ENCODE results near the gene COX6B2.
A peak's percentile ranks its signal among the peaks of the same experiment; 100 is the strongest.

COX6B2 gene

GRCh38 chr19:55362174-55362989 lies 7.9 kb upstream of the COX6B2 start:
- no peak for DNase-seq

DNA sequence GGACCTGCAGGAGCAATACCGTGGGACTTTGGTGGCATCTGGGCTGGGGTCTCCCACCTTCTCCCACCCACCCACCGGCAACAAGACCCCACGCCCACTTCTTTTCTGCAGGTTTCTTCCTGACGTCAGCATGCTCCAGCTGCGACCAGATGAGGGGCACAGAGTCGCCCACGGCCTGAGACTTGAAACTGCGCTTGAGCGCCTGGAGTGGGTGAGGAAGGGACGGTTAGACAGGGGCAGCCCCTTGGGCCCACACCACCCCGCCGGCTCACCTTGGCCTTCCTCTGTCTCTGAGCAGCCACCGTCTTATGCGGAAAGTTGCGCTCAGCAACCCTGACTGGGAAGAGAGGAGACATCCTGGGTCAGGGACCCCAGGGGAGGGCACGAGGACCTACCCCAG lies 6.4 kb upstream of the COX6B2 start:
- no peak for DNase-seq

DNA sequence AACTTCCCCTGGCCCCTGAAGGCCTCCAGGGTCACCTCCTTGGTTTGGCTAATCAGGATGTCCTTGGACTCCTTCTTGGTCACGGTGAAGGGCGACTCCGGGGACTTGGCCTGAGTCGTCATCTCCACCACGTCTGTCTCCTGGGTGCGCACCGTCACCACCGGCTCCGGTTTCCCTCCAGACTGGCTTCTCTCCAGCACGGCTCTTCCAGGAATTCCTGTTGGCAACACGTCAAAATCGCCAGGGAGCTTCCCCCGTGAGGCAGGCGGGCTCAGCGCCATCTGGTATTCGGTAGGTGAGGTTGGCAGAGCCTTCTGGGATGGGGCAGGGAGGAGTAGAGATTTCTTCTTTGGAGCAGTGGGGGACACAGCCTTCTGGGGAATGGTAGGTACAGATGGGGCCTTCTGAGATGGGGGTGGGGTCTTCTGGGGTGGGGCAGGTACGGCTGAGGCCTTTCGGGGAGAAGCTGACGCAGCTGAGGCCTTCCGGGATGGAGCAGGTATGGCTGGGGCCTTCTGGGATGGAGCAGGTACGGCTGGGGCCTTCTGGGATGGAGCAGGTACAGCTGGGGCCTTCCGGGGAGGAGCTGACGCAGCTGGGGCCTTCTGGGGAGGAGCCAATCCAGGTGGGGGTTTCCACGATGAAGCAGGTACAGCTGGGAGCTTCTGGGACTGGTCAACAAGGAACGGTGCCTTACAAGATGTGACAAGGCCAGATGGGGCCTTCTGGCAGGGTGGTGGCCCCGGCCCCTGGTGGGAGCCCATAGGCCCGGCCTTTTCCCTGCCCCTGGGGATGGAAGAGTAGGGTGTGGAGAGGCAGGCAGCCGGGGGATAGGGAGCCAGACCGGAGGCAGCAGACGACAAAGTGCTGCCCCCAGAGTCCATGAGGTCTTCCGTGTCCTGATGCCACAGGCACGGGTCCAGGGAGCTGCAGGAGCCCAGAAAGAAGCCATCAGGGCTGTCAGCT lies 4.7 kb upstream of the COX6B2 start:
- no peak for DNase-seq

DNA sequence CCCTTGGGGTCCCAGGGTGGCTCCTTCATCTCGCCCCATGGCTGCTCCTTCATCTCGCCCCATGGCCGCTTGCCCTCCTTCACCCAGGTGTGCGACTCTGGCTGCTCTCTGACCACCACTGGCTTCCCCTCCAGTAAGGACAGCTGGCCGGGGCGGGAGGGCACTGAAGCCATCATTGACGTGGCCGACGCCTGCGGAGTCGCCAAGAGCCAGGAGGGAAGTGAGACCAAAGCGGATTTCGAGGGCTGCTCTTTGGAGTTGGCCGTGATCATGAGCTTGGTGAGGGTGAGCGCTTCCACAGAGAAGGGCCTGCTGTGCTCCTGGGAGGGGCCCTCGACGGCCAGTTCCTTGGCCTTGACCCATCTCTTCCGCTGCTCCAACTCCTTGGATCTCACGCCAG lies 4.0 kb upstream of the COX6B2 start:
- DNase-seq: no peak

DNA sequence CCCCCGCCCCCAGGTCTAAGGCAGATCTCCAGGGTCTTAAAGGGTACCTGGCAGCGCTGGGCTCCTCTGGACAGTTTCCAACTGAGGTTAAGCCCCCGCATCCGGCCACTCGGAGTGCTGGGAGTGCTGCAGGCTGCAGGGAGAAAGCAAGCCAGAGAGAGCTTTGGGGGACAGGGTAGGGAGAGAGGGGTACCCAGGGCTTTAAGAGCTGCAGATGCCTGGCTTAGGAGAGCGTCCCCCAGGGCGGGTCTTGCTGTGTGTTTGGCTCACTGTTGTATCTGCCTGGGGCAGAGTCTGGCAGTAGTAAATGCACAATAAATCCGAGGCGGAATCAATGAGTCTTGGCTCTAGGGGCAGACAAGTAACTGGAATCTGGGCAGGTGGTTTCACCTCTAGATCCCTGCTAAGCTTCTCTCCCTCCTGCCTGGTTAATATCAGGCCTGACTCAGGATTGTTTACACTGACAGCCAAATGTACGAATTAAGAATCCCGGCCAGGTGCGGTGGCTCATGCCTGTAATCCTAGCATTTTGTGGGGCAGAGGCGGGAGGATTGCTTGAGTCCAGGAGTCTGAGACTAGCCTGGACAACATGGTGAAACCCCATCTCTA lies 798 bp upstream of the COX6B2 start:
- DNase-seq: no peak

GRCh38 chr19:55353803-55354697 lies 469 bp downstream of the COX6B2 start:
- peak; percentile 86 for DNase-seq

DNA sequence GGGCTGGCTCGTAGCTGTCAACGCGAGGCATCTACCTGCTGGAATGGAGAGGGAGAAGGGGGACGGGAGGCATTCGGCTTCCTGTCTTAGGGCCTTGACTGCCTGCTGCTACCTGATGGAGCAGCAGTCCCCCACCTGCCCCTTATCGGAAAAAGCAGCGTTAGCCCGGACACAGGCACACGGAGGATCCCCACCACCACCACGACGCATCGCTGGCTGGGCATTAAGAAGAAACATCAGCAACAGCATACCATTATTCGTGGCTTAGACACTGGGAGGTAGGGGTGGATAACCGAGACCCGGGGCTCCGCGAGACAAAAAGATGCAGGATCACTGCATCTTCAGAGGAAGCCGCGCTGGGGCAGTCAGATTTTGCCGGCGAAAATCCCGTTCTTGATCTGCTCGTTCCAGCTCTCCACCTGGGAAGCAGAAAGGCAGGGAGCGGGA lies 1.1 kb downstream of the COX6B2 start:
- no peak for DNase-seq

DNA sequence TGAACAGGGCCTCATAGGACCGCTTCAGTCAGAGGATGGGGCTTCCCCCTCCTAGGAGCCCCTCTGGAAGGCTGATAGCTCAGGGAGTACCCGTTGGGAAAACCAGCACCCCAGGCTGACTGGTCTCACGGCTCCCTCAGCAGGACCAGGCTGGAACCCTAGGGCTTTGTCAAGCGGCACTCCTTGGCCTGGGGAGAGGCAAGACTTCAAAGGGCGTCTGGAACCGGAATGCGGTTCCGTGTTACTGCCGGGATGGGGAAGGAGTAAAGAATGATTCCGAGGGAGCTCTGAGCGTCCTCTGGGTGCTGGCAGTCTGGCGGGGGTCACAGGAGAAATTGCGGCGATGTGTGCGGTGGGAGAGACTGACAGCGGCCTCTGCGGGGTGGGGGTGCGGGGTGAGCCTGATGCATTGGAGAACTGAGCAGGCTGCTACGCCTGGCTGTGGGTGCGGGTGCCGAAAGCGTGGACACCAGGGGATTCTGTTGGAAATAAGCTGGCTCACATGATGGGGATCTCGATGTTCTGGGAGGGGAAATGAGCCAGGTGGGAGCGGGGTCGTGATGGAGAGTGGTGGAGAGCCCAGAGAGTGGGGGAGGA lies 1.9 kb downstream of the COX6B2 start:
- no peak for DNase-seq

DNA sequence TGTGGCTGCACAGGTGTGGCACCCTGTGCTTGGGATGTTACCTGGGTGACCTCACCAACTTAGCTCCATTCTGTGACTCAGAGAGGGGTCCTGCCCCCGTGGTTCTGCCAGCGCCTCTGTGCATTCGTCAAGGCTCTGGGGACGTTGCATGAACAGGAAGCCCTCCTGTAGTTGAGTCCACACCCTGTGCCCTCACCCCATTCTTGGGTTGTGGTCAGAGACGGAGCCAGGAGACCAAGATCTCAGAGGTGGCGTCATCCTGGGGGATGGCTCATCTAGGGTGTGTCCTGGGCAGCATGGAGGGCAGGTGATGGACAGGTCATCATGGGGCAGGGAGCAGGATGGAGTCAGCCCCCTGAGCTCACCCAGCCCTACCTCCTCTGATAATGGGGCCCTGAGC lies 2.5 kb downstream of the COX6B2 start:
- no peak for DNase-seq

DNA sequence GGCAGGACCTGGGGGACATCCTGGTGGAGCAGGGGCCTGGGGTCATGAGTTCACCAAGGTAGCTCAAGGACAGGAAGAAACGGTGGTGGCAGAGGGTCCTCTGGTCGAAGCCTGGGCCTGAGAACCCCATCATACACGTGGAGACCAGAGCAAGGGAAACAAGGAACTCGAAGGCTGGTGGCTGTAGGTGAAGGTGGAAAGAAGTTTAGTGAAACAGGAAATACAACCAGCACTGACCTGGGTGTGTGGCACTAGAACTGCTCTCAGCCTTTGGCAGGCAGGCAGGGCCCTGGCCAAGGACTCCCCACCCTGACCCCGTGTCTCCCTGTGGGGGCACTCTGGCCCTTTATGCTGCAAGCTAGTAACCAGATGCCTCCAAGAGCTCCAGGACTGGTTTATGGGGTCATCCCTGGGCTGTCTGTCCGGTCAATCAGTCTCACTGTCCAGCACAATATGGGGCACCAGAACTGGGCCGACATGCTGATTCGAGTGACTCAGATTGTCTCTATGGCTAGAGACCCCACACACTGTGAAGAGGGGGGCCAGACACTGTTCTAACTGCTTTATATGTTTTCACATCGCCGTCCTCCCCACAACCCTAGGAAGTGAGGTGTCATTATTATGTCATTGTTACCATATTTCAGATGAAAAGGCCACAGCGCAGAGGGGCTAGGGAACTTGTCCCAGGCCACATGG lies 3.8 kb downstream of the COX6B2 start:
- DNase-seq: no peak

- DNase-seq: no peak
Observed at GRCh38 chr19:55348317-55349034, 6.0 kb downstream of the COX6B2 start.

- no peak for DNase-seq
Observed at GRCh38 chr19:55347442-55348009, 7.0 kb downstream of the COX6B2 start.

DNA sequence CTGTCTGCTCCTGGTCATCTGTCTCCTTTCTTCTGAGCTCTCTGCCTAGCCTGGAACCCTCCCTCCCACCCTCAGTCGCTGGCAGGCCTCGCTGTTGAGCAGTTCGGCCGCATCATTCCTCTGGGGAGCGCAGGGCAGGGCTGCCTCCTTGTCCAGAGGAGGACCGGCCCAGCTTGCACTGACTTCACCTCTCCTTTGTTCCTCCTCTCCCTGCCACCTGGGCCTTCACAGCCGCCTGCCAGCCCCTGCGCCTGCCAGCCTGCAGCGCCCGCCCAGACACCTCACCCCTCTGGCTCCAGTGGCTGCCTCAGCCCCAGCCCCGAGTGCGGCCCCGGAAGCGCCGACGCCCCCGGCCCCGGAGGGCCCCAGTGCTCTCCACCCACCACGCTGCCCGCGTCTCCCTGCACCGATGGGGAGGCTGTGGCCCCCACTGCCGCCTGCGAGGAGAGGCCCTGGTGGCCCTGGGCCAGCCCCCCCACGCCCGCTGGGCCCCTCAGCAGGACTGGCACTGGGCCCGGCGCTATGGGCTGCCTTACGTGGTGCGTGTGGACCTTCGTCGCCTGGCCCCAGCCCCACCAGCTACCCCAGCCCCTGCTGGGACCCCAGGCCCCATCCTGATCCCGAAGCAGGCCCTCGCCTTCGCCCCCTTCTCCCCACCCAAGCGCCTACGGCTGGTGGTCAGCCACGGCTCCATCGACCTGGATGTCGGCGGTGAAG lies 7.6 kb downstream of the COX6B2 start:
- no peak for DNase-seq

DNA sequence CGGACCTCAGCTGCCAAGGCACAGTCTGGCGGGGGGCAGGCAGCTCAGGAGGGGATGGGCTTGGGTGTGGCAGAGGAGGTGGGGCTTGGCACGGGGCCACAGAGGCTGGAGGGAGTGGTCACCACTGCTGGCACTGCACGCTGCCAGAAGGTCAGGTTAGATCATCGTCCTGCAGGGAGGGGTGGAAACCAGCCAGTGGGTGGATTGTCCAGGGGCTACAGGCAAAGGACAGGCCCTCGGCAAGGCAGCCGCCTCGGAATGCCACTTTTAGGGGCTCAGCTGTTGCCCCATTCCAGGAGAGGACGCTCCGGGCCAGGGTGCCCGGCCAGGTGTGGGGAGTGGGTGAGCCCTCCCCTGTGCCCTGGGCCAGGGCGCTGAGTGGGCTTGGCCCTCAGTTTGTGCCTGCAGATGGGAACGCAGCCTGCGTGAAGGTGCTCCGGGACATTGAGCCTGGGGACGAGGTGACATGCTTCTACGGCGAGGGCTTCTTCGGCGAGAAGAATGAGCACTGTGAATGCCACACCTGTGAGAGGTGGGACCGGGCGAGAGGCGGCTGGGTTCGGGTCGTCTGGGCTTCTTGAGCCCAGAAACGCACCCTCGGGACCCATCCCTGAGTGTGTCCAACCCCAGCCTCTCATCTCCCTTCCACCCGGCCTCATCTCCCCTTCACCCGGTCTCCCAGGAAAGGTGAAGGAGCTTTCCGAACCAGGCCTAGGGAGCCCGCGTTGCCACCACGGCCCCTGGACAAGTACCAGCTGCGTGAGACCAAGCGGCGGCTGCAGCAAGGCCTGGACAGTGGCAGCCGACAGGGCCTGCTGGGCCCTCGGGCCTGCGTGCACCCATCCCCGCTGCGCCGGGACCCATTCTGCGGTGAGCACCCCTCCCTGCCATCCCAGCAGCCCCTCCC lies 8.4 kb downstream of the COX6B2 start:
- DNase-seq: no peak

- DNase-seq: no peak
Observed at GRCh38 chr19:55345101-55345817, 9.3 kb downstream of the COX6B2 start.

DNA sequence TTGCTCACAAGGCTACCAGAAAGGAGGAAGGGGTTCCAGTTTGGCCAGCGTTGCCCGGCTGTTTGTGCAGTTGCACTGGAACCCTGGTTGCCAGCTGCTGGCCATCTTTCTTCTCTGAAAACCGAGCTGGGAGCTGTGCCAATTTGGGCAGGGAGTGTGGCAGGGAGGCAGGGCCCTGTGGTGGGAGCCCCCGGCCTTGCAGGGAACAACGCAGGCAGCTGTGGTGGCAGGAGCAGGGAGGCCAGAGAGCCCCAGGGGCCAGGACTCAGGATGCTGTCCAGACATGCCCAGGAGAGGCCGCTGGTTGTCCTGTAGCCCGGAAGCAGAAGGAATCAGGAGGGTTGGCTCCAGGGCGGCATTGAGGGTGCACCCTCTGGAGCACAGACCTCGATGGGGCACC lies 10.1 kb downstream of the COX6B2 start:
- no peak for DNase-seq
